ENCODE data around the gene TLCD1. TPM values are rescaled to one million over a fixed set of nuclear protein-coding genes. Genes with fewer than 3 reads are reported as not detected.

Gene TLCD1
- total and polyA plus RNA-seq, 10 of the 15 experiments (the other 5 are each of a cell fraction or from before 2014, with no cell fraction given), result 2.9 to 19.8 (median 7.7) TPM

GRCh38 chr17:28725660-28726225, 290 bp downstream of the TLCD1 start (continued):
- no peak for TF ChIP-seq IRF3 (IDR thresholded peaks at IDR 0.05)
- no peak; the same call in 1 of the 2 replicates for TF ChIP-seq BCL11A (IDR thresholded peaks at IDR 0.05; ENCODE audit: low read depth, low read length)
- no peak for TF ChIP-seq ATF3 (IDR thresholded peaks at IDR 0.05; ENCODE audit: borderline replicate concordance, extremely low read depth, low read depth, low read length)
- TF ChIP-seq HDAC2 (IDR thresholded peaks at IDR 0.05), result no peak
- no peak for TF ChIP-seq RAD21 (IDR thresholded peaks at IDR 0.05; ENCODE audit: insufficient read depth, low read depth, low read length)
- no peak for TF ChIP-seq DPF2 (IDR thresholded peaks at IDR 0.05)
- TF ChIP-seq STAT1 (conservative IDR thresholded peaks at IDR 0.05), result no peak
- TF ChIP-seq ZNF217 (IDR thresholded peaks at IDR 0.05), result no peak
- no peak for TF ChIP-seq MLLT1 (IDR thresholded peaks at IDR 0.05)
- TF ChIP-seq ZZZ3 (IDR thresholded peaks at IDR 0.05; ENCODE audit: control insufficient read depth, insufficient read length, low read depth), result no peak
- no peak for TF ChIP-seq ESRRA (IDR thresholded peaks at IDR 0.05; ENCODE audit: low read length)
- no peak for TF ChIP-seq TCF7 (IDR thresholded peaks at IDR 0.05; ENCODE audit: borderline replicate concordance)
- TF ChIP-seq E4F1 (IDR thresholded peaks at IDR 0.05; ENCODE audit: borderline replicate concordance, partially characterized antibody), result no peak
- peak; percentile 7 for TF ChIP-seq USF1 (IDR thresholded peaks at IDR 0.05; ENCODE audit: borderline replicate concordance, extremely low read length, insufficient read depth, low read depth, low read length)
- TF ChIP-seq SMAD1 (IDR thresholded peaks at IDR 0.05; ENCODE audit: low read depth, partially characterized antibody), result no peak
- TF ChIP-seq RFX5 (IDR thresholded peaks at IDR 0.05; ENCODE audit: low read depth, low read length), result no peak
- no peak for TF ChIP-seq KDM1A (IDR thresholded peaks at IDR 0.05; ENCODE audit: borderline replicate concordance)
- TF ChIP-seq POLR2AphosphoS2 (IDR thresholded peaks at IDR 0.05; ENCODE audit: low read depth, low read length), result peak; percentile 79; the same call in 1 of the 2 replicates
- TF ChIP-seq SRF (IDR thresholded peaks at IDR 0.05; ENCODE audit: low read depth in 2 of 2, low read length in 2 of 2), result no peak

Measured in GM12878 (cell line).